Uterus (tissue), 4 donors: ENCODE measurements around the gene PIR. TPM values are rescaled to one million over a fixed set of nuclear protein-coding genes. Genes with fewer than 3 reads are reported as not detected.

Experiments used
- DNase-seq, 2 donors: peaks; one replicate each; pipeline ENCODE4 v3.0.0-alpha.2; 2019 to 2020
- H3K27ac ChIP-seq, 2 donors: fragments of 200-600 bp; sonication (generic); 1 replicate in 1 of 2; 2 replicates in 1 of 2; pipeline ENCODE4 v1.5.1; 2016 to 2018
- H3K27me3 ChIP-seq, 2 donors: fragments of 200-600 bp; sonication (generic); one replicate each; pipeline ENCODE4 v1.5.1; 2018 to 2019; ENCODE audit warnings: control low read depth in 1 of 2
- H3K36me3 ChIP-seq, 2 donors: fragments of 200-600 bp; sonication (generic); one replicate each; pipeline ENCODE4 v1.5.1; 2019; ENCODE audit warnings: control low read depth in 1 of 2
- H3K4me1 ChIP-seq, 2 donors: fragments of 200-600 bp; sonication (generic); one replicate each; pipeline ENCODE4 v1.5.1; 2018 to 2019; ENCODE audit warnings: control low read depth in 1 of 2
- H3K4me3 ChIP-seq, 2 donors: fragments of 200-600 bp; sonication (generic); 1 replicate in 1 of 2; 2 replicates in 1 of 2; pipeline ENCODE4 v1.5.1; 2018 to 2019; ENCODE audit warnings: mild to moderate bottlenecking in 1 of 2
- H3K9me3 ChIP-seq, 2 donors: fragments of 200-600 bp; sonication (generic); one replicate each; pipeline ENCODE4 v1.5.1; 2019; ENCODE audit warnings: control low read depth in 1 of 2
- POLR2A ChIP-seq, 2 donors: fragments of 450-650 bp; IDR thresholded peaks; one replicate each; pipeline ENCODE4 v1.6.1; 2016; ENCODE audit warnings: antibody characterized with exemption in 2 of 2, mild to moderate bottlenecking in 1 of 2, moderate library complexity in 1 of 2
- intact Hi-C: fragments of 100-400 bp; cut with DNase I; formaldehyde crosslinking; loops from one replicate; pipeline ENCODE4 v1.15.1; 2023; ENCODE audit warnings: low total_unique reads
- total RNA-seq, 4 donors: library from RNA; depleted of rRNA in 3 of 4; stranded (reverse); fragments of >200 nt in 3 of 4; gene quantifications; one replicate each; pipeline versions ENCODE4 v1.1.0 to v1.2.4, GENCODE V29; 2014 to 2023
- TF ChIP-seq, protein P1 (sequence below), 4 experiments: fragments of 200-600 bp in 2 of 4; fragments of 450-650 bp in 2 of 4; sonication (generic) in 2 of 4; IDR thresholded peaks; one replicate each; pipeline ENCODE4 v1.5.1; 2016 to 2019; ENCODE audit warnings: antibody characterized with exemption in 4 of 4, mild to moderate bottlenecking in 2 of 4, moderate library complexity in 1 of 4
- donor health status: DM: yes; HTN: yes; CAD: no.

The PIR gene
- total RNA-seq, 4 donors from 2014 or later: 2.9 to 16.1 (median 12.3) TPM

DNA sequence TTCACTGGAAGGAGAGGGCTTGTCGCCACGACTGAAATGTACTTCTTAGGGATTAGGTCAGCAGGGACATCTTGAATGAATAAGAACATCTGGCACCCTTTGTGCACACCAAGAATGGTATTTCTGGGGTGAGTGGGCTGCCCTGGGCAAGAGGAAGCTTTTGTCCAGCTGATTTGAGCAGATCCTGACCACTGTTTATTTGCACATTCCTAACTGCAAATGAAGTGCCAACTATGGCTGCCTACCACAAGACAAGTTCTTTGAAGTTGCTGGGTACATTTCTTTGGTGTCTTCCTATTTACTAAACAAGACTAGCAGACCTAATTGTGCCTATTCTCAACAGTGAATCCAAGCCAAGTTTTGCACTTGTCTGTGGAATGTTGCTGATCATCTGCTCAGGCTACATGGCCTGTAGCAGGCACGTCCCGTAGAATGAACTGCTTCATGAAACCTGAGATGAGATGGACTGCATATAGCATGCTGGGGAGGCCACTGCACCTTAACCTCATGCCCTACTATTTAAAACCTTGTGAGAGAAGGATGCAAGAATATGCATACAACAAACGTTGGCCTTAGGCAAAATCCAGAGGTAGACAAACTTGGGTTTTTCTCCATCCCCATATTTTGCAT is 45.0 kb downstream of the PIR start:
- Histone ChIP-seq H3K9me3 (no peaks in the 10 kb centered on the region), H3K36me3 (no peaks in the 10 kb centered on the region), H3K4me3 (no peak overlapping the region), H3K27me3 (no peaks in the 10 kb centered on the region), H3K4me1 (no peaks in the 10 kb centered on the region), H3K27ac (no peak overlapping the region)
- TF ChIP-seq, protein P1, sequence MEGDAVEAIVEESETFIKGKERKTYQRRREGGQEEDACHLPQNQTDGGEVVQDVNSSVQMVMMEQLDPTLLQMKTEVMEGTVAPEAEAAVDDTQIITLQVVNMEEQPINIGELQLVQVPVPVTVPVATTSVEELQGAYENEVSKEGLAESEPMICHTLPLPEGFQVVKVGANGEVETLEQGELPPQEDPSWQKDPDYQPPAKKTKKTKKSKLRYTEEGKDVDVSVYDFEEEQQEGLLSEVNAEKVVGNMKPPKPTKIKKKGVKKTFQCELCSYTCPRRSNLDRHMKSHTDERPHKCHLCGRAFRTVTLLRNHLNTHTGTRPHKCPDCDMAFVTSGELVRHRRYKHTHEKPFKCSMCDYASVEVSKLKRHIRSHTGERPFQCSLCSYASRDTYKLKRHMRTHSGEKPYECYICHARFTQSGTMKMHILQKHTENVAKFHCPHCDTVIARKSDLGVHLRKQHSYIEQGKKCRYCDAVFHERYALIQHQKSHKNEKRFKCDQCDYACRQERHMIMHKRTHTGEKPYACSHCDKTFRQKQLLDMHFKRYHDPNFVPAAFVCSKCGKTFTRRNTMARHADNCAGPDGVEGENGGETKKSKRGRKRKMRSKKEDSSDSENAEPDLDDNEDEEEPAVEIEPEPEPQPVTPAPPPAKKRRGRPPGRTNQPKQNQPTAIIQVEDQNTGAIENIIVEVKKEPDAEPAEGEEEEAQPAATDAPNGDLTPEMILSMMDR (IDR thresholded peaks at IDR 0.05): no peak
- no peak for DNase-seq
- intact Hi-C loops: no loop called here

DNA sequence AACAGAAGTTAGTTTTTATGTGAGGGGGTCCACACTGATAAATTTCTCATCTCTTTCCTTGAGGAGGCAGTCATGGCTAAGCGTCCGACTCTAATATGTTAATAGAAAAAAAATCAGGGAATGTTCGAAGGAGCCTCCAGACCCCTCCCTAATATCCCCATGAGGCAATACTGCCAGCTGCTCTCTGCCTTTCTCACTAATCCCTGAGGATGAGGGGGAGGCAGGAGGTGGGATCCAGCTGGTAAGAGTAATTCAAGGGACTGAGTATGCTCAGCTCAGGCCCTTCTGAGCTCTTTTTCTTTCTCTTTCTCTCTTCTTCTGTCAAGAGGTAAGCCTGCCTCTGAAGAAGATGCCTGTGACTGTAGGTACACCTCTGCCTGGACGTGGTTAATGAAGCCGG is 51.7 kb downstream of the PIR start:
- TF ChIP-seq, protein P1 (IDR thresholded peaks at IDR 0.05): no peak
- TF ChIP-seq POLR2A (IDR thresholded peaks at IDR 0.05): no peak
- Histone ChIP-seq H3K27me3 (no peaks in the 10 kb centered on the region), H3K4me1 (no peaks in the 10 kb centered on the region), H3K27ac (no peak overlapping the region), H3K9me3 (no peaks in the 10 kb centered on the region), H3K4me3 (no peak overlapping the region), H3K36me3 (no peaks in the 10 kb centered on the region)
- intact Hi-C loops: no loop called here
- DNase-seq: no peak

DNA sequence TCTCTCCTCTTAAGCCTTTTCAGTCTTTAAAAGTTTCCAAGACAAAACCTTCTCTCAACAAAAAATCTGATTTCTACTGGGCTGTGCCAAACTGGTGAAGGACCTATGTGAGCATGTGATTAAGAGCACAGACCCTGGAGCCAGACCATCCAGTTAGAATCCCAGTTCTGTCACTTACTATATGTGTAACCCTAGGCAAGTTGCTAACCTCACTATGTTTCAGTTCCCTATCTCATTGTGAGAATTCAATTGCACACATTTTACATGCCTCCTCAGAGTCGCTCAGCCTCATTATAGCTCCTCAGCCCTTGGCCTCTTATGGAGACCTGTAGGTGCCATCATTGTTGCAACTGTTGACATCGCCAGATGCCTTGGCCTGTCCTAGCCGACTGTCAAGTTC is 54.8 kb downstream of the PIR start:
- no peaks in the 10 kb centered on the region for H3K36me3 ChIP-seq
- H3K4me1 ChIP-seq: no peaks in the 10 kb centered on the region
- no peaks in the 10 kb centered on the region for H3K27me3 ChIP-seq
- no peaks in the 10 kb centered on the region for H3K9me3 ChIP-seq
- H3K27ac ChIP-seq: no peak overlapping the region
- intact Hi-C loops: no loop called here
- TF ChIP-seq, protein P1 (IDR thresholded peaks at IDR 0.05): no peak
- no peak for TF ChIP-seq POLR2A (IDR thresholded peaks at IDR 0.05)
- H3K4me3 ChIP-seq: no peak overlapping the region
- DNase-seq: no peak

DNA sequence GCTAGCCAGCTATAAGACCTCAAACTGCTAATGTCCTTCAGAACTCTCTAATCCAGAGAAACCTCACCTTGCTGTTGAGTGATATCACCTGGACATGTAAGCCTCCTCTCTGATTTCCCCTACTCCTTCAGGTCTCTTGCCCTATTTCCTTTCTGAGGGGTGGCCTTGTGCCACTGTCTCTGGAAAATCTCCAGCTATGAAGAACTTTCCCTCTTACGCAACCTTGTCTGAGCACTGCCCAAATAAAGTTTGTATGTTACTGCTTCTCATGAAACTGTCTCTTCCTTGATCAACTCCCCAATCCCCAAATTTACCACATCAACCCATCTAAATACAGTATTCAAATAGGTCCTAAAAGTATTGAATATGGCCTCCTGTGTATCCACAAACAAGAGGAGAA is 55.4 kb downstream of the PIR start:
- Histone ChIP-seq H3K4me3 (no peak overlapping the region), H3K27me3 (no peaks in the 10 kb centered on the region), H3K27ac (no peak overlapping the region), H3K9me3 (no peaks in the 10 kb centered on the region), H3K4me1 (no peaks in the 10 kb centered on the region), H3K36me3 (no peaks in the 10 kb centered on the region)
- intact Hi-C loops: no loop called here
- DNase-seq: no peak
- TF ChIP-seq, protein P1 (IDR thresholded peaks at IDR 0.05): no peak
- TF ChIP-seq POLR2A (IDR thresholded peaks at IDR 0.05): no peak

DNA sequence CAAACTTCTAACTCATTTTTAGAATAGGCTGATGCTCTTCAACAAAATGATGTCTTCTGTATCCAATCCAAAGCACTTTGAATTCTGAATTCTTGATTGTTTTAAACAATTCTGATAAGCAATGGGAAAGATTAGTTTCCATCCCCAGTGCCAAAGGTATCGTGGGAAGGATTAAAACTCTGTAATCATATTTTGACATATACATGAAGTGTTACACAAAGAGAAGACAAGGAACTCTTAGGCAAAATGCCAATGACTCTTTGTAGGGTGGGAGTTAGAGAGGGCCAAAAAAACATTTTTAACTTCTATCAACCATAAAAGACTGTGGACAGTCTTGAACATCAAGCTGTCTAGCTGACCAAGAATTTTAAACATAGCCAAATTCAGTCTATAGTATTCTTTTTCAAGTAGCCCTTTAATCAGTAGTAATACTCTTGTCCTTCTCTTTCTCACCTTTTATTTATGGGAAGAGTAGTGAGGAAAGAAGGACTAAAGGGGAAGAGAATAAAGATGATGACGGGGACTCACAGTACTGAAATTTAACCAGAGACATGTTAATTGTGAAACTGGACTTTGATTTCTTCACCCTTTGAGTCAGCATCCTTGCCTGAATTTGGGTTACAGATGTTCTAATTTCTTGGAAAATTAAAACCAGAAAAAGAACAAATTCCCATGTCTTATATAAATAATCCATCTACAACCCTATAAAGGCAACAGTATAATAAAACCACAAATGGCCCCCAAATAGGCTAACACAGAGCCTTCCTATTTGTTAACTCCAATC is 57.1 kb downstream of the PIR start:
- Histone ChIP-seq H3K4me1 (no peaks in the 10 kb centered on the region), H3K27ac (no peak overlapping the region), H3K36me3 (no peaks in the 10 kb centered on the region), H3K4me3 (no peak overlapping the region), H3K27me3 (peaks cover 0 to 4% of the 10 kb centered on the region in 2 donors), H3K9me3 (no peaks in the 10 kb centered on the region)
- intact Hi-C loops: no loop called here
- no peak for DNase-seq
- no peak for TF ChIP-seq POLR2A (IDR thresholded peaks at IDR 0.05)
- TF ChIP-seq, protein P1 (IDR thresholded peaks at IDR 0.05): no peak
